Breast epithelium (tissue), 4 donors: ENCODE measurements around the gene RBP2. TPM values are rescaled to one million over a fixed set of nuclear protein-coding genes. Genes with fewer than 3 reads are reported as not detected.

Source experiments
- DNase-seq, 2 donors: peaks; one replicate each; pipeline ENCODE4 v3.0.0-alpha.2; 2019; ENCODE audit warnings: low spot score in 2 of 2
- H3K27ac ChIP-seq, 2 donors: fragments of 200-600 bp; sonication (generic) in 1 of 2; one replicate each; pipeline ENCODE4 v1.5.1; 2016 to 2019; ENCODE audit warnings: mild to moderate bottlenecking in 1 of 2
- H3K27me3 ChIP-seq, 2 donors: fragments of 200-600 bp; sonication (generic) in 1 of 2; one replicate each; pipeline versions ENCODE4 v1.5.1 to v1.6.0; 2017 to 2019; ENCODE audit warnings: control low read depth in 1 of 2, mild to moderate bottlenecking in 1 of 2
- H3K36me3 ChIP-seq: fragments of 200-600 bp; one replicate; pipeline ENCODE4 v1.5.1; 2019
- H3K4me1 ChIP-seq, 2 donors: fragments of 200-600 bp; sonication (generic); one replicate each; pipeline ENCODE4 v1.5.1; 2016 to 2019; ENCODE audit warnings: control low read depth in 1 of 2
- H3K4me3 ChIP-seq, 3 donors: fragments of 200-600 bp; sonication (generic); 1 replicate in 2 of 3; 2 replicates in 1 of 3; pipeline ENCODE4 v1.5.1; 2016 to 2019; ENCODE audit warnings: mild to moderate bottlenecking in 3 of 3, moderate library complexity in 2 of 3
- H3K9me3 ChIP-seq, 2 donors: fragments of 200-600 bp; sonication (generic) in 1 of 2; one replicate each; pipeline ENCODE4 v1.5.1; 2016 to 2019; ENCODE audit warnings: control low read depth in 1 of 2
- CTCF ChIP-seq, 3 donors: fragments of 450-650 bp; IDR thresholded peaks; one replicate each; pipeline ENCODE4 v1.5.1; 2016 to 2017; ENCODE audit warnings: antibody characterized with exemption in 3 of 3, mild to moderate bottlenecking in 3 of 3, moderate library complexity in 3 of 3
- POLR2A ChIP-seq: fragments of 450-650 bp; IDR thresholded peaks from one replicate; pipeline ENCODE4 v1.6.1; 2016; ENCODE audit warnings: antibody characterized with exemption, mild to moderate bottlenecking, moderate library complexity
- POLR2AphosphoS5 ChIP-seq, 3 donors: sonication (generic); formaldehyde crosslinking; IDR thresholded peaks; one replicate each; pipeline ENCODE4 v1.6.1; 2017; ENCODE audit warnings: antibody characterized with exemption in 3 of 3
- intact Hi-C: fragments of 100-400 bp; cut with DNase I; formaldehyde crosslinking; loops from one replicate; pipeline ENCODE4 v1.15.1; 2023; ENCODE audit warnings: low total_unique reads
- total RNA-seq, 3 donors: library from RNA; depleted of rRNA; stranded (reverse); fragments of >200 nt; gene quantifications; one replicate each; pipeline ENCODE4 v1.1.0, GENCODE V29; 2016

The RBP2 gene
- total RNA-seq, 3 donors from 2014 or later = 1.3 TPM; not detected in 2

- TF ChIP-seq POLR2A = no peak
- no peak for TF ChIP-seq CTCF (IDR thresholded peaks at IDR 0.05)
- no peak for TF ChIP-seq POLR2AphosphoS5 (IDR thresholded peaks at IDR 0.05)
- H3K27ac ChIP-seq = no peak overlapping the region
- no peaks in the 10 kb centered on the region for H3K4me1 ChIP-seq
- no peaks in the 10 kb centered on the region for H3K27me3 ChIP-seq
- DNase-seq = no peak
- intact Hi-C loops = loop anchor here (5.0 kb wide), 1 partner anchor 972 kb away; no protein-coding TSS in a partner anchor
- H3K9me3 ChIP-seq = no peaks in the 10 kb centered on the region
- H3K36me3 ChIP-seq = no peaks in the 10 kb centered on the region
- H3K4me3 ChIP-seq = no peak overlapping the region
These were observed 16.2 kb downstream of the RBP2 start for GRCh38 chr3:139460076-139460475.

- Histone ChIP-seq H3K27ac (no peak overlapping the region), H3K4me3 (no peak overlapping the region), H3K27me3 (no peaks in the 10 kb centered on the region), H3K9me3 (no peaks in the 10 kb centered on the region), H3K36me3 (no peaks in the 10 kb centered on the region), H3K4me1 (no peaks in the 10 kb centered on the region)
- TF ChIP-seq POLR2A (no peak), POLR2AphosphoS5 (IDR thresholded peaks at IDR 0.05) (no peak), CTCF (IDR thresholded peaks at IDR 0.05) (no peak)
- DNase-seq = no peak
- intact Hi-C loops = no loop called here
These were observed 18.0 kb downstream of the RBP2 start for GRCh38 chr3:139458348-139458747.

- DNase-seq = no peak
- H3K4me1 ChIP-seq = no peaks in the 10 kb centered on the region
- H3K27ac ChIP-seq = no peak overlapping the region
- intact Hi-C loops = no loop called here
- H3K36me3 ChIP-seq = no peaks in the 10 kb centered on the region
- no peak for TF ChIP-seq POLR2A
- TF ChIP-seq POLR2AphosphoS5 (IDR thresholded peaks at IDR 0.05) = no peak
- TF ChIP-seq CTCF (IDR thresholded peaks at IDR 0.05) = no peak
- H3K4me3 ChIP-seq = no peak overlapping the region
- no peaks in the 10 kb centered on the region for H3K9me3 ChIP-seq
- H3K27me3 ChIP-seq = no peaks in the 10 kb centered on the region
These were observed 19.2 kb downstream of the RBP2 start for GRCh38 chr3:139457066-139457465.

- TF ChIP-seq POLR2A = no peak
- H3K4me3 ChIP-seq = no peak overlapping the region
- DNase-seq = no peak
- no peaks in the 10 kb centered on the region for H3K36me3 ChIP-seq
- H3K9me3 ChIP-seq = no peaks in the 10 kb centered on the region
- intact Hi-C loops = no loop called here
- H3K4me1 ChIP-seq = no peaks in the 10 kb centered on the region
- no peaks in the 10 kb centered on the region for H3K27me3 ChIP-seq
- no peak overlapping the region for H3K27ac ChIP-seq
These were observed 19.9 kb downstream of the RBP2 start for GRCh38 chr3:139456386-139456785.

- Histone ChIP-seq H3K4me3 (no peak overlapping the region), H3K27me3 (no peaks in the 10 kb centered on the region), H3K9me3 (no peaks in the 10 kb centered on the region), H3K27ac (no peak overlapping the region), H3K36me3 (no peaks in the 10 kb centered on the region), H3K4me1 (no peaks in the 10 kb centered on the region)
- intact Hi-C loops = no loop called here
- no peak for DNase-seq
- no peak for TF ChIP-seq POLR2A
- no peak for TF ChIP-seq CTCF (IDR thresholded peaks at IDR 0.05)
- TF ChIP-seq POLR2AphosphoS5 (IDR thresholded peaks at IDR 0.05) = no peak
These were observed 20.5 kb downstream of the RBP2 start for GRCh38 chr3:139455855-139456254.

- H3K27me3 ChIP-seq = no peaks in the 10 kb centered on the region
- no peak for DNase-seq
- TF ChIP-seq CTCF (IDR thresholded peaks at IDR 0.05) (no peak), POLR2A (no peak), POLR2AphosphoS5 (IDR thresholded peaks at IDR 0.05) (no peak)
- H3K4me1 ChIP-seq = no peaks in the 10 kb centered on the region
- intact Hi-C loops = no loop called here
- no peaks in the 10 kb centered on the region for H3K36me3 ChIP-seq
- H3K4me3 ChIP-seq = no peak overlapping the region
- H3K9me3 ChIP-seq = no peaks in the 10 kb centered on the region
- H3K27ac ChIP-seq = no peak overlapping the region
These were observed 21.1 kb downstream of the RBP2 start for GRCh38 chr3:139455206-139455605.
